Aorta (tissue), 5 donors: ENCODE measurements around the gene SLC29A3. TPM values are rescaled to one million over a fixed set of nuclear protein-coding genes. Genes with fewer than 3 reads are reported as not detected.

Source experiments
- ATAC-seq: fragments of 200-7000 bp; cut with Tn5 transposase; one replicate; pipeline ENCODE4 v1.9.1; 2022; ENCODE audit warnings: moderate library complexity; ENCODE audit not compliant: low FRiP score
- DNase-seq, 2 donors: peaks; one replicate each; pipeline ENCODE4 v3.0.0-alpha.2; 2020
- H3K27ac ChIP-seq, 2 donors: one replicate each; pipeline ENCODE4 v1.5.1; 2013; ENCODE audit warnings: low read length in 2 of 2, mild to moderate bottlenecking in 2 of 2, moderate library complexity in 2 of 2, control low read depth in 1 of 2, inconsistent platforms in 1 of 2, low read depth in 1 of 2
- H3K27me3 ChIP-seq, 2 donors: one replicate each; pipeline ENCODE4 v1.6.1; 2013; ENCODE audit warnings: control low read depth in 1 of 2, low read length in 1 of 2, mild to moderate bottlenecking in 1 of 2, moderate library complexity in 1 of 2; ENCODE audit not compliant: insufficient read depth in 2 of 2, control insufficient read depth in 1 of 2
- H3K36me3 ChIP-seq, 2 donors: one replicate each; pipeline ENCODE4 v1.6.1; 2013; ENCODE audit warnings: control low read depth in 1 of 2, low read length in 1 of 2, mild to moderate bottlenecking in 1 of 2; ENCODE audit not compliant: insufficient read depth in 2 of 2, control insufficient read depth in 1 of 2
- H3K4me1 ChIP-seq, 2 donors: one replicate each; pipeline ENCODE4 v1.6.1; 2013; ENCODE audit warnings: low read length in 2 of 2, control low read depth in 1 of 2, mild to moderate bottlenecking in 1 of 2, moderate library complexity in 1 of 2; ENCODE audit not compliant: insufficient read depth in 2 of 2, control insufficient read depth in 1 of 2
- H3K4me3 ChIP-seq, 2 donors: one replicate each; pipeline ENCODE4 v1.5.1; 2013; ENCODE audit warnings: low read length in 2 of 2, control low read depth in 1 of 2, mild to moderate bottlenecking in 1 of 2
- H3K9me3 ChIP-seq: one replicate; pipeline ENCODE4 v1.6.1; 2013; ENCODE audit warnings: mild to moderate bottlenecking, low read length; ENCODE audit not compliant: control insufficient read depth
- WGBS, 2 donors: extraction: QIAGEN DNeasy Blood & Tissue Kit; methylation state at CpG; one replicate each; pipeline ENCODE4 v1.1.7; 2013; 5-methylcytosine and 5-hydroxymethylcytosine counted together
- intact Hi-C, 2 donors: fragments of 100-400 bp; cut with DNase I; formaldehyde crosslinking; loops; one replicate each; pipeline versions ENCODE4 v1.14.2 to v1.15.0; 2022
- polyA plus RNA-seq, 2 donors: library from polyadenylated mRNA; stranded (reverse); fragments of 200-250 nt; gene quantifications; one replicate each; pipeline ENCODE4 v1.2.3, GENCODE V29; 2013
- total RNA-seq, 2 donors: library from RNA; stranded (reverse); fragmentation: NEBNext Ultra II Directional; extraction: Animal tissue kit (Norgen Biotek cat#: 25700); gene quantifications; one replicate each; pipeline ENCODE4 v1.2.1, GENCODE V29; 2021
- donor health status: healthy with polysubstance abuse.
- donor health status: Bipolar disorder and iron deficiency.
- donor health status: DM: no; HTN: no; CAD: no.
- donor health status: DM: no; HTN: no; CAD: no.
- donor health status: DM: yes; HTN: yes; CAD: no.

SLC29A3 gene
- total and polyA plus RNA-seq, 4 donors = 2.4 to 8.8 (median 4.4) TPM

DNA sequence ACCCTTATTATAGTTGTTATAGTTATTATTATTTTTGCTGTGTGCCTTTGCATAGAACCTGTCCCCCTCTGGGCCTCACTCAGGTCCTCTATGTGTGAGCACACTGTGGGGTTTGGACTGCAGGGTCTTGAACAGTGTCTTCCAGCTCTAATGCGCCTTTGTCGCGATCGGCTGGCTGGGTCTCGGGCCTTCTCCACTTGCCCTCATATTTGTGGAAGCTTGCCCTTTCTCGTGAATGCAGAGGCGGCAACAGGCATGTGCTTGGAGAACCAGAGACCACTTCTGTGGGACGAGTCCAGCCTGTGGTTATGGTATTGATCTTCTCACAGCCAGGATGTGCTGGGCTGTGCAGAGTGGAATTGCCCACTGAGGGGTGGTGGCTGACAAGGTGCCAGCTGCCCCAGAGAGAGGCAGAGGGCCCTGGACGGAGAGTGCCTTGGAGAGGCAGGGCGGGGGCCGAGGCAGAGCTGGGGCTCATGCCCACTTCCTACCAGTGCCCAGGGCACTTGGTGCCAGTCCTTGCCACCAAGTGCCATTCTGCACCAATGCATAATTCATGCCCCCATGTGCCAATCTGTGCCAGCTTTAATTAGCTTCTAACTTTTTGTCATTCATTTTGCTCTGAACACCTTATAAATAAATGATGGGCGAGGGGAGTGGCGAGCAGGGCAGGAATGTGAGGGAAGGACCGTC lies 70.9 kb downstream of the SLC29A3 start:
- Histone ChIP-seq H3K9me3 (no peaks in the 10 kb centered on the region), H3K36me3 (no peaks in the 10 kb centered on the region), H3K4me1 (no peaks in the 10 kb centered on the region), H3K27me3 (no peaks in the 10 kb centered on the region), H3K27ac (no peak overlapping the region), H3K4me3 (no peak overlapping the region)
- ATAC-seq (no peak), DNase-seq (no peak)
- 81 to 82% methylated on average over 14 of the region's 14 CpGs for WGBS, 2 donors
- intact Hi-C loops = loop anchor here (5.0 to 10.0 kb wide), 3 partner anchors 235 to 422 kb away; no protein-coding TSS in a partner anchor

DNA sequence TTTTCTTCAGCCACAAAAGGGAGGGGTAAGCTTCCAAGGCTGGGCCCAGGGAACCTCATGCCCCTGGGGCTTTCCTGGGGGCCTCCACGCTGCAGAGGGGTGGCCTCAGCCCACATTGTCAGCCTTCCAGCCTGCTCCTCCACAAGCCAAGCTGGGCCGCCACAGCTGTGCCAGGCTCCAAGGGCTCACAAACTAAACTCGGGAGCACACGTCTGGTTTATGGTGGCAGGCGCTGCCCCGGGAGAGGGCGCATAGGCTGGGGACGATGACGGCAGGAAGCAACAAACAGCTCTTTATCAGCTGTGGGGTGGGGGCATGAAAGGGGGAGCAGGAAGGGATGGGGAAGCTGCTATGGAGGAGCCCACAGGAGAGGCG lies 71.4 kb downstream of the SLC29A3 start:
- Histone ChIP-seq H3K36me3 (no peaks in the 10 kb centered on the region), H3K4me3 (no peak overlapping the region), H3K4me1 (no peaks in the 10 kb centered on the region), H3K9me3 (no peaks in the 10 kb centered on the region), H3K27ac (no peak overlapping the region), H3K27me3 (no peaks in the 10 kb centered on the region)
- intact Hi-C loops = loop anchor here in 1 of 2 donors (10.0 kb wide), 1 partner anchor 234 kb away; no protein-coding TSS in a partner anchor
- WGBS, 2 donors = 11 to 13% methylated on average over 10 of the region's 10 CpGs
- ATAC-seq (no peak), DNase-seq (no peak)

DNA sequence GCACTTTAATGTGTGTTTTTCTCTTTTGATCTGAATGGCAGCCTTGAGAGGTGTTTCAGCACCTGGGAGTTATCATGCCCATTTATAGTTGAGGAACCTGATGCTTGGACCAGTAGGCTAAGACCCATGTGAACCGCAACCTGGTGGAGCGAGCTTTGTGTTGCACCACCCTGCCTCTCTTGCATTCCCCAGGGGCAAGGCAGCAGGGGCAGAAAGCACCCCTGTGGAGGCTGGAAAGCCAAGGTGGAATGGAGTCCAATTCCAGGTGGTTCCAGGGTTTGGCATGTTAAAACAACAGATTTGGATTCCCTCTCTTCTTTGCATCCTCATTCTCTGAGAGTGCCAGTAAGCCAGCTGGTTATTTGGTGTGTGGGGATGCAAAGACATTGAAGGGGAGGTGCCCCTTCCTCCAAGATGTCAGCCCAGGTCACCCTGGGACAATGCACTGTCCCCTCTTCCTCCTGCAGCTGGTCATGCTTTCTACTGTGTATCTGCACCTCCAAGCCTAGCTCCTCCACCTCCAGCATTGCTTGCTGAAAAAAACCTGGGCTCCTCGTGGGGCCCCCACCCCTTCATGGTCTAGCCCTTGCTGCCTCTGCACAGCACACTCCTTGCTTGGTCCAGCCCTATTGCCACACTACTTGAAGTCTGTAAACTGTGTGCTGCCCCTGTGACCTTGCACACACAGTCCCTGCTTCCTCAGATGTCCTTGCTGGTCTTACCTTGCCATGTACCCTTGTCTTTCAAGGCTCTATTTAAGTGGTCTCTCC lies 72.0 kb downstream of the SLC29A3 start:
- DNase-seq = no peak

DNA sequence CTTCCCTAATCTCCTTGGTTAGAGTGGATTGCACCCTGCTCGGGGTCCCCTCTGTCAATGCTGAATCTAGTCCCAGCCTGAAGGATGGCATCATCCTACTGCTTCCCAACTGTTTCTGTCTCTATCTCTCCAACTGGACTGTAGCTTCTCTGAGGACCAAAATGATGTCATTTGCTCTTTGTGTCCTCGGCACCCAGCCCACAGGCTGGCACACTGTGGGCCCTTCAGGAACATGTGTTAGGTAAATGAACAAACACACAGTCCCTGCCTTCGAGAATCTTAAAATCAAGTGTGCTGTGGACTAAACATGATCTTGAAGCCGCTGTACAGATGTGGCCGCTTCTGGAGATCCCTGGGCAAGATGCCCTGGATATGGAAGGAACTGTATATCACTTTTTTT lies 72.6 kb downstream of the SLC29A3 start:
- no peak overlapping the region for H3K27ac ChIP-seq
- no peak overlapping the region for H3K4me3 ChIP-seq
- no peaks in the 10 kb centered on the region for H3K4me1 ChIP-seq
- no peaks in the 10 kb centered on the region for H3K36me3 ChIP-seq
- no peaks in the 10 kb centered on the region for H3K9me3 ChIP-seq
- intact Hi-C loops = loop anchor here in 1 of 2 donors (10.0 kb wide), 1 partner anchor 233 kb away; no protein-coding TSS in a partner anchor
- H3K27me3 ChIP-seq = no peaks in the 10 kb centered on the region
- no peak for DNase-seq
- WGBS, 2 donors = 75 to 92% methylated on average over 5 of the region's 5 CpGs
- ATAC-seq = no peak

More for the DNA sequence above, 72.0 kb downstream of the SLC29A3 start:
- Histone ChIP-seq H3K4me1 (no peaks in the 10 kb centered on the region), H3K9me3 (no peaks in the 10 kb centered on the region), H3K36me3 (no peaks in the 10 kb centered on the region), H3K27ac (no peak overlapping the region), H3K27me3 (no peaks in the 10 kb centered on the region), H3K4me3 (no peak overlapping the region)
- WGBS, 2 donors = 67 to 71% methylated on average over 3 of the region's 3 CpGs
- no peak for ATAC-seq
- intact Hi-C loops = loop anchor here in 1 of 2 donors (10.0 kb wide), 1 partner anchor 234 kb away; no protein-coding TSS in a partner anchor

DNA sequence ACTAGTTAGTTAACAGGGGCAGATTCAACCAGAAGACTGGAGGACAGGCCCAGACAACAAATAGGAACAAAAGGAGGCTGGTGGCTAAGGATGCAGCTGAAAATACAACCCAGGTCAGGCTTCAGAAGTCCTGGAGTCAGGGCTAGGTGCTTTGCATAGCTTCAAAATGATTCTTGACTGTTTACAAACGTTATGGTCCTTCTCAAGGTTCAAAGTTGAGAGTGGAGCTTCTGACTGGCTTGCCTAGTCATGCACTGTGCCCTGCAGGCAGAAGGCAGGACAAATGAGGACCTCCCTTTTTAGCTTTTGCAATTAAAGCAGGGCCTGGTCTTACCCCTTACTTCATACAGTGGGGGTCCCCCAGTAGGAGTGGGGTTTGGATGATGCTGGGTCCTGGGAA lies 73.2 kb downstream of the SLC29A3 start:
- Histone ChIP-seq H3K4me1 (no peaks in the 10 kb centered on the region), H3K36me3 (no peaks in the 10 kb centered on the region), H3K27ac (no peak overlapping the region), H3K4me3 (no peak overlapping the region), H3K27me3 (no peaks in the 10 kb centered on the region), H3K9me3 (no peaks in the 10 kb centered on the region)
- DNase-seq (no peak), ATAC-seq (no peak)
- WGBS, 2 donors = 33 to 46% methylated on average over 1 of the region's 1 CpG
- intact Hi-C loops = loop anchor here in 1 of 2 donors (10.0 kb wide), 1 partner anchor 233 kb away; no protein-coding TSS in a partner anchor

DNA sequence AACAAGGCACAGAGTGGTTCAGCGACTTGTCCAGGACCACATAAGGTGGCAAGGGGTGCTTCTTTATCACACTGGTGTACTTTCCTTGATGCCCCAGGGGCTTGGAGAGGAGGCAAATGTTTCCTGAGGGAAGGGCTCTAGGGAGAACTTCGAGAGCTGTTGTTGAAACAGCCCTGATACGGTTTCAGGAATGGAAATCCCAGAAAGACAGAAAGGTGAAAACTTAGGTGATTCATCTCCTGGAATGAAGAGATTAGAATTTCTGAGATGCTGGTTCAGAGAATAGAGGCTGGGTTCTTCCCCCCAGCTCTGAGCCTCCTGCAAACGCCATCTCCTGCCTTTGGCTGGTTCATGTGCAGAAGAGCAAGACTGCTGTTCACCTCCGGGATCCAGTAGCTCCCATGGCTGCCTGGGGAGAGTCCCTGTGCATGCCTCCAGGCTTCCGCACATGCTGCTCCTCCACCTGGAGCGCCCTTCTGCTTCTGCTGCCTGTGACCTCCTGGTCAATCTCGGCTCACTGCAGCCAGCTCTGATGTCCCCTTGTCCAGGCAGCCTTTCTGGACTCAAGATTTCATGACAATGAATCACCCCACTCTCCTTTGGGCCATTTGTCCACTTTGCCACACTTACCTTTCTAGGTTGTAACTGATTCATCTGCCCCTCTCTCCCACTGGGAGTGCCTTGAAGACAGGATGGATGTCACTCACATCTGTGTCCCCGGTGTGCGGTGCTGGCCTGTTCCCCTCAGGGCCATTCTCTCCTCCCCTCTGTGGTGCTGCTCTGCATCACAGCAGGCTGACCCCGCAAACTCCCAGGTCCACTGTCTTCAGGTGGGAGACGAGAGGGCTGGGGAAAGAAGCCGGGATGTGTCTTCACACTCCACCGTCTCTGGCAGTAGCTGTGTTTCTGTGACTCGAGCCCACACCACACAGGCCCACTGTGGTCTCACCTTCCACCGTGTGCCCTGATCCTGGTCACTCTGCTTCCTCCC lies 74.0 kb downstream of the SLC29A3 start:
- Histone ChIP-seq H3K36me3 (no peaks in the 10 kb centered on the region), H3K4me1 (no peaks in the 10 kb centered on the region), H3K27me3 (no peaks in the 10 kb centered on the region), H3K4me3 (no peak overlapping the region), H3K9me3 (no peaks in the 10 kb centered on the region), H3K27ac (no peak overlapping the region)
- no peak for DNase-seq
- 86 to 89% methylated on average over 16 of the region's 16 CpGs for WGBS, 2 donors
- intact Hi-C loops = loop anchor here in 1 of 2 donors (10.0 kb wide), 1 partner anchor 232 kb away; no protein-coding TSS in a partner anchor
- no peak for ATAC-seq

DNA sequence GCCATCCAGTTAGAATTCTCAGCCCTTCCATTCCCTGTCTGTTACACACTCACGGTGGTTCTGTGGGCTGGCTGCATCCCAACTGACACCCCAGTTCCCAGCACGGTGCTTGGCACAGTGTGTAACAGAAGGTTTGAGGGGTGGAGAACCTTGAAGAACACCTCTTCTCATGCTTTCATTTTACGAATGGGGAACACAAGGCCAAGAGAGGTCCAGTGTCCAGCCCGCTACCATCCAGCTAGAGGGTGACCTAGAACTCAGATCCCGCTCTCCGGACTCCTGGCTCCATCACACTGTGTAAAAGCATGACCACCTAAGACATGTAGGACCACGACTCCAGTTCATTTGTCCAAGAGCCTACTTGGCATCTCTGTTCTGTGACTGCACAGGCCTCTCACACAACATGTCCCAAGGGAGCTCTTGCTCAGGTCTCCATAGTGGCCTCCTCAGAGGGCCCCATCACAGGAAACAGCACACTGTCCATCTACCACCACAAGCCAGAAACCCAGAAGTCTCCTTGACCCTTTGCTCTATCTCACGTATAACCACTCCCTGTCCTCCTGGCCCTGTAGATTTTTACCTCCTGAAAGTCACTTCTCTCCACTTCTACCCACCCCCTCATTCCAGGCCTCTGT lies 74.9 kb downstream of the SLC29A3 start:
- no peaks in the 10 kb centered on the region for H3K27me3 ChIP-seq
- H3K4me3 ChIP-seq = no peak overlapping the region
- no peak for ATAC-seq
- H3K27ac ChIP-seq = no peak overlapping the region
- no peaks in the 10 kb centered on the region for H3K4me1 ChIP-seq
- DNase-seq = no peak
- 89 to 90% methylated on average over 8 of the region's 8 CpGs for WGBS, 2 donors
- no peaks in the 10 kb centered on the region for H3K9me3 ChIP-seq
- H3K36me3 ChIP-seq = no peaks in the 10 kb centered on the region
- intact Hi-C loops = loop anchor here in 1 of 2 donors (10.0 kb wide), 1 partner anchor 231 kb away; no protein-coding TSS in a partner anchor
